DMS79 (cell line): ENCODE measurements around the gene AHNAK2.

Source experiments
- DNase-seq: peaks from one replicate; lab custom pipeline; 2025; lab: John Stamatoyannopoulos, UW

Gene AHNAK2

GRCh38 chr14:104939666-104940410 is 38.3 kb downstream of the AHNAK2 start:
- no peak for DNase-seq

GRCh38 chr14:104938960-104939359 is 39.2 kb downstream of the AHNAK2 start:
- no peak for DNase-seq

GRCh38 chr14:104938436-104938835 is 39.7 kb downstream of the AHNAK2 start:
- peak; percentile 37 for DNase-seq

- DNase-seq = no peak
Observed at GRCh38 chr14:104937694-104938365, 40.3 kb downstream of the AHNAK2 start.

- no peak for DNase-seq
Observed at GRCh38 chr14:104937161-104937560, 41.0 kb downstream of the AHNAK2 start.

GRCh38 chr14:104936361-104937155 is 41.6 kb downstream of the AHNAK2 start:
- DNase-seq = no peak

GRCh38 chr14:104935955-104936354 is 42.2 kb downstream of the AHNAK2 start:
- no peak for DNase-seq

- DNase-seq = peak; percentile 89
Observed at GRCh38 chr14:104935026-104935650, 43.0 kb downstream of the AHNAK2 start.

GRCh38 chr14:104933746-104934733 is 44.1 kb downstream of the AHNAK2 start:
- DNase-seq = no peak

GRCh38 chr14:104932676-104933631 is 45.2 kb downstream of the AHNAK2 start:
- DNase-seq = peak; percentile 62

- no peak for DNase-seq
Observed at GRCh38 chr14:104931771-104932675, 46.2 kb downstream of the AHNAK2 start.

- DNase-seq = no peak
Observed at GRCh38 chr14:104931304-104931770, 46.8 kb downstream of the AHNAK2 start.

GRCh38 chr14:104930526-104931303 is 47.5 kb downstream of the AHNAK2 start:
- DNase-seq = no peak

GRCh38 chr14:104929268-104930230 is 48.6 kb downstream of the AHNAK2 start:
- no peak for DNase-seq

- DNase-seq = no peak
Observed at GRCh38 chr14:104928391-104929133, 49.6 kb downstream of the AHNAK2 start.

GRCh38 chr14:104927901-104928300 is 50.3 kb downstream of the AHNAK2 start:
- no peak for DNase-seq
